NK-92 (cell line): ENCODE measurements around the gene CLDN15.
A peak's percentile ranks its signal among the peaks of the same experiment; 100 is the strongest.
"Not testable (repeated sequence)": the region's sequence is repeated elsewhere in the genome, so short reads cannot be mapped to it uniquely, and the experiment has no call there.

Experiments
- DNase-seq: peaks from one replicate; lab custom pipeline; 2025; ENCODE audit not compliant: unreplicated experiment; lab: John Stamatoyannopoulos, UW

Gene CLDN15, protein sequence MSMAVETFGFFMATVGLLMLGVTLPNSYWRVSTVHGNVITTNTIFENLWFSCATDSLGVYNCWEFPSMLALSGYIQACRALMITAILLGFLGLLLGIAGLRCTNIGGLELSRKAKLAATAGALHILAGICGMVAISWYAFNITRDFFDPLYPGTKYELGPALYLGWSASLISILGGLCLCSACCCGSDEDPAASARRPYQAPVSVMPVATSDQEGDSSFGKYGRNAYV

DNA sequence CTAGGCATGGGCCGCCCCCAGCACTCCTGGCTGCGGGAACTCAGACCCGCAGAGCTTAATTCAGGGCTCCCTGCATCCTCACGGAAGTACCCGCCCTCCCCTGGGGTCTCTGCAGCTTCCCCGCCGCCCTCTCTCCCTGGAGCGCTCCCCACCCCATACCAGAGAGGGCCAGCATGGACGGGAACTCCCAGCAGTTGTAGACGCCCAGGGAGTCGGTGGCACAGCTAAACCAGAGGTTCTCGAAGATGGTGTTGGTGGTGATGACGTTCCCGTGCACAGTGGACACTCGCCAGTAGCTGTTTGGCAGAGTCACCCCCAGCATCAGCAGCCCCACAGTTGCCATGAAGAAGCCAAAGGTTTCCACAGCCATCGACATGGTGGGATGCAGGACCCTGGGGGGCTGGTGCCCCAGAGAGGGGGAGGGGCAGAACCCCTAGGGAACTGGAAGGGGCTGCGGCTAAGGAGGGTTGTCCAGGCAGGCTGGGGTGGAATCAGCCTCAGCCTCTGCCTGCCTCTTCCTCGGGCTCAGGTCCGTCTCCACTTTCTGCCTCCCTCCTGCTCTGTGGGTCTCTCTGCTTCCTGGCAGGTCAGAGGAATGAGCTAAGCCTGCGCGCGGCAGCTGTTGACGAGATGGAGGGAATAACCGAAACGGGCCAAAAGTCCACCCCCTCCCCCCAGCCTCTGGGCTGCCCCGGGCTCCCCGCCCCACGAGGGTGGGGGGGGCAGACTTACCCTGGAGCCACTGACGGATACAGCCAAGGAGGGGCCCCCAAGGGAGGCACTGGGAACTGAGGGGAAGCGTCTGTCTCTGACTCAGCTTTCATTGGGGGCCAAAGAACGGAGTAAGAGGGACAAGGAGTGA, at the start of gene CLDN15:
CLDN15 (minus strand) TSS at position 597 of the 862 bp plus-strand sequence; CDS start at position 376, 221 bp downstream.
- DNase-seq: no peak

DNA sequence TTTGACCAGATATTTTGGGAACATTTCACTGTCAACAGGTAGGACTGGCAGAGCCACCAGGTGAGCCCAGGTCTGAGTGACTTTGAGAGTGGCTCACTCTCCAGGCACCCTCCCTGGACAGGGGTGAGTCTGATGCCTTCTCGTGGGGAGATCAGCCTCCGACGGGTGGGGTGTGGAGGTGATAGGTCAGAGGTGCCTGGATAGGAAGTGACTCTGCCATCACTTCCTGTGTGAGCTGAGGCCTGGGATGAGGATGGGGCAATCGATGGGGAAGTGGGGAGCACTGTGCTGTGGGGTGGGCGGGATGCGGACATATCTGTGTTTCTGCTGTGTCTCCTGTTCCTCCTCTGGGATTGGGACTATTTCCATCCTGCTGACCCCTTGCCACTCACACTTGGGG, 49.4 kb upstream of the CLDN15 start:
- DNase-seq: no peak

DNA sequence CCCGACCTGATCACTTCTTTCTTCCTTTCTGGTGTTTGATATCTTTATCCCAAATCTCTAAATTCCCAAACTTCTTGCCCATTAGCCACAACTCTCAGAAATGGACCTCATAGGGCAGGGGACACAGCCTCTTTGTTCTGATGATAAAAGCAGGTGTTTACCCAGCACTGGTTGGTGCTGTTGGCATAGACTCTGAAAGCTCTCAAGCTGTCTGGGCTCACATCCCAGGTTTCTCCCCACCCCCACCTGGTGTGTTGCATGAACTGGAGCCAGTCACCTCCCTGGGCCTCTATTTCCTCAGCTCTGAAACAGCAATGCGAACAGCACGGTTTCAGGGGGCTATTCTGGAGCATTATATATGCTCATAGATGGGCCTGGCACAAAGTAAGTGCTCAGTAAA, 48.3 kb upstream of the CLDN15 start:
- DNase-seq: not testable (repeated sequence)

DNA sequence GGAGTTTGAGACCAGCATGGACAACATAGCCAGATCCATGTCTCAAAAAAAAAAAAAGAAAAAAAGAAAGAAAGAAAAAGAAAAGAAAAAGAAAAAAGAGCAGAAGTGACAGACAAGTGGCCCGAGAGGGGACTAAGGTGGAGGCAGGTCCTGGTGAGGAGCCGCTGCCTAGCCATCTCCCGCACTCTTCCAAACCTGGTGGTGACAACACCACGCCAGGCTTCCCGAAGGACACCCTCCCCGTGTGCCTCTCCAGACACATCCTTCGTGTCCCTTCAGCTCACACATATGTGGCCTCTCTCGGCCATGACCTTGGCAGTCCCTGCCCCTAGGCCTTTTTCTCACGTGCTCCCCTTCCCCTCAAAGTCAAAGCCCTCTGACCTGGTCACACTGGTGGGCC, 47.6 kb upstream of the CLDN15 start:
- DNase-seq: no peak

DNA sequence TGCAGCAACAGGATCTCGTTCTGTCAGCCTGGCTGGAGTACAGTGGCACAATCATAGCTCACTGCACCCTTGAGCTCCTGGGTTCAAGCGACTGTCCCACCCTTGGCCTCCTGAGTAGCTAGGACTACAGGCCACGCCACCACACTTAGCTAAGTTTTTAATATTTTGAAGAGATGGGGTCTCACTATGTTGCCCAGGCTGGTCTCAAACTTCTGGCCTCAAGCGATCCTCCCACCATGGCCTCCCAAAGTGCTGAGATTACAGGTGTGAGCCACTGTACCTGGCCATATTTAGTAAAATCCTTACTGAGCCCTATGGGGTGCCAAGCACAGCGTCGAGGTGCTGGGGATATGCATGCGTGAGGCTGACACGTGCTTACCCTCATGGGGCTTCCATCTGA, 43.3 kb upstream of the CLDN15 start:
- not testable (repeated sequence) for DNase-seq

DNA sequence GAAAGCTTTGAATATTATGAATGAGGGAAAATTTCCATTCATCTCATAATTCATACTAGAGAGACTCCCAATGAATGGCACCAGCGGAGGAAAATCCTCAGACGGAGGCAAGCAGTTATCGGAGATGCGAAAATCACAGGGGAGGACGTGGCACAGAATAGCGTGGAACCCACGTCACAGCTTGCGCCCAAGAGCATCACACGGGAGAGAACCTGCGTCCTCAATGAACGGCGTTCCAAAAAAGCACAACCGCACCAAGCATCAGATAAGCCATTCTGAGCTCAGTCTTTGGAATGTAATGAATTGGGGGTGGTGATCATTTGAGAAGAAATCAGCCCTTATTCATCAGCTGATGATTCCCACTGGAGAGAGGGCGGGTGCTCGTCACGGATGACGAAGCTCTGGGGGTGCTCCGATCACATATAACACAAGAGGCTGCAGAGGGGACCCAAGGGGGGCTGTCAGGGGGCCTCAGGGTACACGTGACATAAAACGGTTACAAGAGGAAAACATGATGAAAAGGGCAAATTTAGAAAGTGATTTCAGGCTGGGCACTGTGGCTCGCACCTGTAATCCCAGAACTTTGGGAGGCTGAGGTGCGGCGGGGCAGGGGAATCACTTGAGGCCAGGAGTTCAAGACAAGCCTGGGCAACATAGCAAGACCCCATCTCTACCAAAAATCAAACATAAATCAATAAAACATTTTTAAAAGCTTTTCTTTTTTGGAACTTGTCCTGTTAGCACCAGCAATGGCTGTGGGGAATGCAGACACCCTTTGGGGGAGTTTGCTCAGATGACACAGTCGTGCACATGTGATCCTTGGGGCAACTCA, 41.1 kb upstream of the CLDN15 start:
- no peak for DNase-seq

DNA sequence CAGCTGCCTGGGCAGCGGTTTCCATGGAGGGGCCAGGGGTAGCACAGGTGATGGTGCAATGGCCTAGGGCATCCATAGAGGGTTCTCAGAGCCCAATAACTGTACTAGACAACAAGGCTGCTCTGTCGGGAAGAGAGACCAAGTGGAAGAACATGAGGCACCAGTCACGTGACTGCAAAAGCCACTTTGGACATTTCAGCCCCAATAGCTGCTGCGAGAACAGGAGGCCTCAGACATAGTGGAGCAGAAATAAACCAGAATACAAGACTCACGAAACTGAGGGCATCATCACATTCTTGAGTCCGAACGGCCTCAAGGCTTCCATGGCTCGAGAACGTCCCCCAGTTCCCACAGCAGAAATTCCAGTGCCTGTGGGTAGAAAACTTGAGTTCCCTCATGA, 39.6 kb upstream of the CLDN15 start:
- no peak for DNase-seq

DNA sequence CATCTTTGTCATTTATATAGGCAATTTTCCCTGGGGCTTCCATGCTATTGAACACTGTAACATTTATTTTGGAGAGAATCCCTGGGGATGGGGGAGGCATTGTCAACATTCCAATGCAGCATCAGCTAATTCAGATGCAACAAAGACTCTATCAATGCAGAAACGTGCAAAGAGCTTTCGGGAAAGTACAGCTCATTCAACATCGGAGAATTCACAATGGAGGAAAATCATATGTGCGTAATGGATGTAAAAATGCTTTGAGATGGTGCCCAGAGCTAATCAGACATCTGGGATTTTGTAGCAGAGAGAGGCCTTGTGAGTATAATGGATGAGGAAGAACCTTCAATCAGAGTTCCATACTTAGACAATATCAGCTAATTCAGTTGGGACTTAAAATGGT, 35.6 kb upstream of the CLDN15 start:
- DNase-seq: no peak

DNA sequence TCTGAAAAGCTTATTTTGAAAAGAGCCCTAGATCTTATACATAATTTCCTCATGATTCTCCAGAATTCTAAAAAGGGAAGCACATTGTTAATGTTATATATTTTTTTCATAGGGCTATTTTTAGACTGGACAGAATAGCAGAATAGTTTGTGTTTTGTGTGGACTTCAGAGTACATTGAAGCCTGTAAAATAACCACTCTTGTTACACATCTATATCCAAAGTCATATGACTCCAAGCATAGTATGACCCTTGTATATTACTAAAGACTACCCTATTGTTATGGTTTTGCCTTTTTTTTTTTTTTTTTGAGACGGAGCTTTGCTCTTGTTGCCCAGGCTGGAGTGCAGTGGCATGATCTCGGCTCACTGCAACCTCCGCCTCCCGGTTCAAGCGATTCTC, 33.4 kb upstream of the CLDN15 start:
- no peak for DNase-seq

DNA sequence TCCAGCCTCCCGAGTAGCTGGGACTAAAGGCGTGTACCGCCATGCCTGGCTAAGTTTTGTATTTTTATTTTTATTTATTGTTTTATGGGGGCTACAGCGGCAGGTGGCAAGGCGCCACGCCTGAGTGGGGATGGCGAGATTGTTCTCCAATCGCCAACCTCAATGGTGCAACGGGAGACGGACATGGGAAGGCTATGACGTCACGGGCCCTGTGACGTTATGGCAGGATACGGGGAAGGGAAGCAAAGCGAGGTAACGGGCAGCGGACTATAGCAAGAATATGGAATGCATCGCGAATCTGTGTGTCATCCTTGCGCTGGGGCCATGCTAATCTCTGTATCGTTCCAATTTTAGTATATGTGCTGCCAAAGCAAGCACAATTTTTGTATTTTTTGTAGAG, 32.1 kb upstream of the CLDN15 start:
- DNase-seq: no peak

DNA sequence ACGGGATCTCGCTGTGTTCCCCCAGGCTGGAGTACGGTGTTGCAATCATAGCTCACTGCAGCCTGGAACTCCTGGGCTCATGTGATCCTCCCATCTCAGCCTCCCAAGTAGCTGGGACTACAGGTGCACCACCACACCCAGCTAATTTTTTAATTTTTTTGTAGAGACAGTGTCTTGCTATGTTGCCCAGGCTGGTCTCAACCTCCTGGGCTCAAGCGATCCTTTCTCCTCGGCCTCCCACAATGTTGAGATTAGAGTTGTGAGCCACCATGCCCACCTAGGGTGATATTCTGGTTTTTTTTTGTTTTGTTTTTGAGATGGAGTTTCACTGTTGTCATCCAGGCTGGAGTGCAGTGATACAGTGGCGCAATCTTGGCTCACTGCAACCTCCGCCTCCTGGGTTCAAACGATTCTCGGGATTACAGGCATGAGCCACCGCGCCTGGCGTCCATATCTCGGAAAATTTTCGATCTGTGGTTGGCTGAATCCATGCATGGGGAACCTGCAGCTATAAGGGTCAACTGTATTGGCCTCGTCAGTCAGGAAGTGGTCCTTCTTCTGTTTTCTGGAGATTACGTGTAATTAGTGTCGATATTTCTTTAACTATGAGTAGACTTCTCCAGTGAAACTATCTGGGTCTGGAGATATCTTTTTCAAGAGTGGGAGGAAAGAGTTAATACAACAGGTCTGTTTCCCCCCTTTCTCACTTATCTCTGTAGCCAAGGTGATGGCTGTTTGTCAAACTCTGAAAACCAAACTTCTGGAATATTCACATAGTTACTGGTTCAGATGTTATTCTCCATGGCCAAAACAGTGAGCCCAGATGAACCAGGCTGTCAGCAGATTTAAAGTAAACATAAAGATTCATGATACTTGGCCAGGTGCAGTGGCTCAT, 28.3 kb upstream of the CLDN15 start:
- DNase-seq: no peak

DNA sequence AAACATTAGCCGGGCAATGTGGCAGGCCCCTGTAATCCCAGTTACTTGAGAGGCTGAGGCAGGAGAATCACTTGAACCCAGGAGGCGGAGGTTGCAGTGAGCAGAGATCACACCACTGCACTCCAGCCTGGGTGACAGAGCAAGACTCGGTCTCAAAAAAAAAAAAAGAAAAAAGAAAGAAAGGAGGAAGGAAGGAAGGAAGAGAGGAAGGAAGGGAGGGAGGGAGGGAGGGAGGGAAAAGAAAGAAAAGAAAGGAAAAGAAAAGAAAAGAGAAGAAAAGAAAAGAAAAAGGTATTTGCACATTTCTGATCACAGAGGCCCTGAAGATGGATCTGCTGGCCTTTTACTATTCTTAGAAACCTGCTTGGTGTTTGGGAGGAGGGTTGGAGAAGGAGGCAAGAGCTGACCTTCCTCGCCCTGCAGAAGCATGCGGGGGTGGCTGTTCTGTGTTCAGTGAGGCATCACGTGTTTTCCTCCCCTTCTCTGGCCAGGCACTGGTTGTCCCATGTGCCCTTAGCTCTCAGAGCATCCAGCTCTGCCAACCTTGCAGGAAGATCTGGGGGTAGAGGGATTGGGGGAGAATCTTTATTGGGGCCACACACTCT, 26.6 kb upstream of the CLDN15 start:
- DNase-seq: not testable (repeated sequence)

DNA sequence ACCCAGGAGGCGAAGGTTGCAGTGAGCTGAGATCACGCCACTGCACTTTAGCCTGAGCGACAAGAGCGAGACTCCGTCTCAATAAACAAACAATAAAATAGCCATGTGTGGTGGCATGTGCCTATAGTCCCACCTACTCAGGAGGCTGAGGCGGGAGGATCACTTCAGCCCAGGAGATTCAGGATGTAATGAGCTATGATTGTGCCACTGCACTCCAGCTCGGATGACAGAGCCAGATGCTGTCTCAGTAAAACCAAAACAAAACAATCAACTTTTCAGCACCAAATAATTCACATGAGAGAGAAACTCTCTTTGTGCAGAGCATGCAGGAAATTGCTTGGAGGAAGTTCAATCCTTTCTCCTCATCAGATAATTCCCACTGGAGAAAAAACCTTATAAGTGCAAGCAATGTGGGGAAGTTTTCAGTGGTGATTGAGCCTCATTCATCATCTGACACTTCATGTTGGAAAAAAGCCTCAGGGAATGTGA, 20.7 kb upstream of the CLDN15 start:
- no peak for DNase-seq

DNA sequence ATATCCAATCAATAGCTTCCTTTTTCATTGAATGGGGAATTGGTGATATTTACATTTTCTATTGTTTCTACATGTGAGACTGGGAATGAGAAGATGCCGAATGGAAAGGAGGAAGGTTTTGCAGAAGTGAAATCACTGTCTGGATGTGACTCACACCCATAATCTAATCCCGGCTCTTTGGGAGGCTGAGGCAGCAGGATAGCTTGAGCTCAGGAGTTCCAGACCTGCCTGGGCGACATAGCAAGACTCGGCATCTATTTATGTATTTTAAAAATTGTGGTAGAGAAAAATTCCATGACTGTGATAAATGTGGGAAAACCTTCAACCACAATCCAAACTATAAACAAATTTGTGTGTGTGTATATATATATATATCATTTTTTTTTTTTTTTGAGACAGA, 18.2 kb upstream of the CLDN15 start:
- DNase-seq: no peak

DNA sequence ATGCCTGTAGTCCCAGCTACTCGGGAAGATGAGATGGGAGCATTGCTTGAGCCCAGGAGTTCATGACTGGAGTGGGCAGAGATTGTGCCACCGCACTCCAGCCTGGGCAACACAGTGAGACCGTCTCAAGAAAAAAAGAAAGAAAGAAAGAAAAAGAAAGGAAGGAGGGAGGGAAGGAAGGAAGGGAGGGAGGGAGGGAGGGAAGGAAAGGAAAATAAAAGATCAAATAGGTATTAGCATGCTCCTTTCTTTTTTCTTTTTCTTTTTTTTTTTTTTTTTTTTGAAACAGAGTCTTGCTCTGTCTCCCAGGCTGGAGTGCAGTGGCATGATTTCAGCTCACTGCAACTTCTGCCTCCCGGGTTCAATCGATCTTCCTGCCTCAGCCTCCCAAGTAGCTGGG, 15.6 kb upstream of the CLDN15 start:
- not testable (repeated sequence) for DNase-seq

DNA sequence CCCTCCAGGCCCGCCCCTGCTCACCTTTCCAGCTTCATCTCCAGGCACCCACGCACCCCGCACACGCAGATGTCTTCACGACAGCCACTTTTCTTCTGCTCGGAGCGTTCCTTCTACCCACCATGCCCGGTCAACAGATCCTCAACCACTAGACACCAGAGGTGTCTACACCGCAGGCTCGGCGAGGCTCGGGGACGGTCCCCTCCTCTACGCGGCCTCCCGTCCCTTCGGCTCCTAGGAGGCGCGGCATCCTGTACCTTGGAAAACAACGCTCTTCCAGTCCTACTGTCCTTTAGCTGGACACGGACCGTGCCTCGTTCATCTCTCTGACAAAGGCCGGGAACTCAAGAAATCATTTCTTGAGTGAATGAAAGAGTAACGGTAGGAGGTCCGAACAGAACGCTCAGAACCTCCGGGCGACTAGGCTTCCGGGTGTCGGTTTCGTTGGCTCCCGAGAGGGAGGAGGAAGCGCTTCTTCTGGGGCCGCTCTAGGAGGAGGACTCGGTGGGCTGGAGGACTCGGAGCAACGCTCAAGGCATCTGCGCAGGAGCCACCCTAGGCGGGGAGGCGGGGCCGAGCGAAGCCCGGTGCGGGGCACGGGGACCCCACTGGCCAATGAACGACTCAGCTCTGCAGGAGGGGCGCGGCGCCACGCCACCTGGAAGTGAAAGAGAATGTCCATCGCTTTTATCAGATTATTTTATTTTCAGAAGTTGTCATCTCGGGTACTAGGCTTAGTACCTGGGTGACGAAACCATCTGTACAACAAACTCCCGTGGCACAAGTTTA, 14.5 kb upstream of the CLDN15 start:
- DNase-seq: peak; percentile 94

DNA sequence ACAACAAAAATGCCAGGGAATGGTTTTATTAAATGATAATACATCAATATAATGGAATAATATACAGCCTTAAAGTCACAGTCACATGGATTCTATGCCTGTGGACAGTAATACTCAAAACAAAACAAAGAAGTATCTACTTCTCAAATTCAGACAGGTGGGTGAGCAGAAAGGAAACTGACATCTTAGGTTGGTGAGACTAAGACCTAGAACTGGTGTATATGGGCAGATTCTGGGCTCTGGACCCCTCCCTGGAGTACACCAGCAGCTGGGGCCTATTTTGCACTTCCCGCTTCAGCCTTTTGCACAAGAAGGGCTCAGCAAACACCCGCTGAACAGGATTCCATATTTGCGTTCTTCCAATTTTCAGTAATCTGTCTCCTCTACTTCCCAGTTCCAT, 12.7 kb upstream of the CLDN15 start:
- no peak for DNase-seq

DNA sequence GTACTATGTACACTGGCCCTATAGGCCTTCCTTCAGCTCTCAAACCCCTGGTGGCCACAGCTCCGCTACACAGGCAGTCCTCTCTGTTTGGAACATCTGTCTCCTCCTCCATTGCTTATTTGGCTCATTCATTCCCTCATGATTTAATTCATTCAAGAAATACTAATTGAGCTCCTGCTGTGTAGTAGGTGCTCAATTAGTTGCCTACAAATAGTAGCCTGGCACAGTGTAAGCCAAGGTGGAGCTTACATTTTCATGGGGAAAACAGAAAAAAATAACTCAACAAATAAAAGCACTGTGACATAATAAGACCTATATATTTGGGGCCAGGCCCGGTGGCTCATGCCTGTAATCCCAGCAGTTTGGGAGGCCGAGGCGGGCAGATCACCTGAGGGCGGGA, 10.7 kb upstream of the CLDN15 start:
- DNase-seq: no peak

DNA sequence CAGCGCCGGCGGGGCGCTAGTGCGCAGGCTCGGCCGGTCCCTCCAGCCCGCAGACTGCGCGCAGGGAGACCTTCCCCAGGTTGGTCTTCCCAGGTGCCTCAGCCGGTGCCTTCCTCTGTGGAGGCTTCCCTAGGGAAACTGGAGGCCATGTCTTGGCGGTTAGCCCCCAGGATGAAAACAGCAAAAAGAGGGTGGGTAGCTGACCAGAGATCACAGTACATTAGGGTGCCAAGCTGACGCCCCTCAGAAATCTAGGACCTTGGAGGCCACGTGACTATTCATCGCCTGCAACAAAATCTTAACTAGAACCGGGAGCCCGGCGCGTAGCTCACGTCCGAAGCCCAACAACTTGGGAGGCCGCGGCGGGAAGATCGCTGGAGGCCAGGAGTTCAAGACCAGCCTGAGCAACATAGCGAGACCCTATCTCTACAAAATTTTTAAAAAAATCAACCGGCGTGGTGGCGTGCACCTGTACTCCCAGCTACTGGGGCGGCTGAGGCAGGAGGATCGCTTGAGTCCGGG, 7.6 kb upstream of the CLDN15 start:
- no peak for DNase-seq
